Testis (tissue), 3 donors: ENCODE measurements around the gene NECTIN1. TPM values are rescaled to one million over a fixed set of nuclear protein-coding genes. Genes with fewer than 3 reads are reported as not detected.

Experiments
- DNase-seq: peaks from one replicate; pipeline ENCODE4 v3.0.0-alpha.2; 2019
- H3K27ac ChIP-seq, 2 donors: fragments of 200-600 bp; sonication (generic); one replicate each; pipeline ENCODE4 v1.5.1; 2019
- H3K27me3 ChIP-seq: fragments of 200-600 bp; sonication (generic); one replicate; pipeline ENCODE4 v1.5.1; 2019
- H3K36me3 ChIP-seq: fragments of 200-600 bp; sonication (generic); one replicate; pipeline ENCODE4 v1.5.1; 2017; ENCODE audit warnings: low read depth; ENCODE audit errors: missing control alignments
- H3K4me1 ChIP-seq: fragments of 200-600 bp; sonication (generic); one replicate; pipeline ENCODE4 v1.5.1; 2019
- H3K4me3 ChIP-seq, 2 donors: fragments of 200-600 bp; sonication (generic); one replicate each; pipeline ENCODE4 v1.5.1; 2017 to 2019
- H3K9me3 ChIP-seq: fragments of 200-600 bp; sonication (generic); one replicate; pipeline ENCODE4 v1.5.1; 2017
- CTCF ChIP-seq, 3 experiments: fragments of 450-650 bp in 2 of 3; fragments of 200-600 bp in 1 of 3; sonication (generic) in 1 of 3; IDR thresholded peaks; one replicate each; pipeline ENCODE4 v1.5.1; 2016 to 2019; ENCODE audit warnings: antibody characterized with exemption in 3 of 3, mild to moderate bottlenecking in 2 of 3, moderate library complexity in 1 of 3
- POLR2A ChIP-seq: fragments of 450-650 bp; IDR thresholded peaks from one replicate; pipeline ENCODE4 v1.6.1; 2017; ENCODE audit warnings: antibody characterized with exemption, mild to moderate bottlenecking, moderate library complexity
- WGBS, 2 donors: methylation state at CpG; one replicate each; pipeline ENCODE4 v1.1.5; 2018; 5-methylcytosine and 5-hydroxymethylcytosine counted together
- intact Hi-C: fragments of 100-400 bp; cut with DNase I; formaldehyde crosslinking; loops from one replicate; pipeline ENCODE4 v1.15.1; 2023; ENCODE audit warnings: low total_unique reads
- polyA plus RNA-seq: library from polyadenylated mRNA; stranded (reverse); fragments of 350-450 nt; fragmentation: Illumina TruSeq; extraction: RNeasy Lipid Tissue Mini Kit (QIAGEN cat#74804); gene quantifications from one replicate; pipeline ENCODE4 v1.2.3, GENCODE V29; 2014; ENCODE audit warnings: low read depth, low replicate concordance; ENCODE audit not compliant: insufficient read depth
- small RNA-seq, 2 donors: library from RNA; depleted of rRNA; stranded (forward); fragments of <200 nt; gene quantifications; one replicate each; pipeline ENCODE3, GENCODE V24; 2016
- total RNA-seq, 2 donors: library from RNA; depleted of rRNA; stranded (reverse); fragments of >200 nt; gene quantifications; one replicate each; pipeline ENCODE4 v1.2.3, GENCODE V29; 2016

Gene NECTIN1
- total and polyA plus RNA-seq, 3 donors from 2014 or later: 5.2 to 5.4 (median 5.2) TPM

GRCh38 chr11:119591836-119592310, 137.1 kb downstream of the NECTIN1 start:
- no peak for DNase-seq
- WGBS, 2 donors: 82 to 88% methylated on average over 5 of the region's 5 CpGs
- no peak for TF ChIP-seq CTCF (IDR thresholded peaks at IDR 0.05)
- no peak for TF ChIP-seq POLR2A
- no peaks in the 10 kb centered on the region for H3K27me3 ChIP-seq
- H3K36me3 ChIP-seq: no peaks in the 10 kb centered on the region
- no peak overlapping the region for H3K27ac ChIP-seq
- no peaks in the 10 kb centered on the region for H3K9me3 ChIP-seq
- intact Hi-C loops: no loop called here
- H3K4me1 ChIP-seq: no peaks in the 10 kb centered on the region
- H3K4me3 ChIP-seq: no peak overlapping the region

- no peak for DNase-seq
- H3K27me3 ChIP-seq: no peaks in the 10 kb centered on the region
- no peak for TF ChIP-seq POLR2A
- no peak for TF ChIP-seq CTCF (IDR thresholded peaks at IDR 0.05)
- H3K27ac ChIP-seq: no peak overlapping the region
- intact Hi-C loops: no loop called here
- H3K4me1 ChIP-seq: no peaks in the 10 kb centered on the region
- no peaks in the 10 kb centered on the region for H3K9me3 ChIP-seq
- no peak overlapping the region for H3K4me3 ChIP-seq
- H3K36me3 ChIP-seq: no peaks in the 10 kb centered on the region
- WGBS, 2 donors: 87 to 96% methylated on average over 4 of the region's 4 CpGs
Observed at GRCh38 chr11:119590651-119591351, 138.2 kb downstream of the NECTIN1 start.

- TF ChIP-seq CTCF (IDR thresholded peaks at IDR 0.05) (no peak), POLR2A (no peak)
- Histone ChIP-seq H3K4me1 (peaks cover 13% of the 10 kb centered on the region), H3K27ac (no peak overlapping the region), H3K9me3 (no peaks in the 10 kb centered on the region), H3K27me3 (no peaks in the 10 kb centered on the region), H3K4me3 (no peak overlapping the region), H3K36me3 (no peaks in the 10 kb centered on the region)
- DNase-seq: no peak
- intact Hi-C loops: no loop called here
Observed at GRCh38 chr11:119589001-119589400, 140.0 kb downstream of the NECTIN1 start.

Small RNA genes within 50 kb of the gene (small RNA-seq; reads per million reads assigned to genes)
- 0 reads per million in 2 donors for gene RNU6-1123P
